Neutrophil (primary cell): ENCODE measurements around the gene RNF227.

Experiments
- H3K27ac ChIP-seq: fragments of 200-600 bp; sonication (generic); 2 replicates; pipeline ENCODE4 v1.5.1; 2016; ENCODE audit warnings: mild to moderate bottlenecking, moderate library complexity
- H3K27me3 ChIP-seq: fragments of 200-600 bp; sonication (generic); 2 replicates; pipeline ENCODE4 v1.6.0; 2016; ENCODE audit warnings: mild to moderate bottlenecking
- H3K36me3 ChIP-seq: fragments of 200-600 bp; sonication (generic); 2 replicates; pipeline ENCODE4 v1.5.1; 2017
- H3K4me1 ChIP-seq, 2 experiments: fragments of 200-600 bp in 1 of 2; sonication (generic) in 1 of 2; 1 replicate in 1 of 2; 2 replicates in 1 of 2; pipeline versions ENCODE4 v1.5.1 to v1.6.1; 2013 to 2016; ENCODE audit warnings: low read depth in 1 of 2, low read length in 1 of 2, mild to moderate bottlenecking in 1 of 2, moderate library complexity in 1 of 2; ENCODE audit not compliant: control insufficient read depth in 1 of 2, insufficient read depth in 1 of 2
- H3K4me3 ChIP-seq, 2 experiments: fragments of 200-600 bp in 1 of 2; sonication (generic) in 1 of 2; 1 replicate in 1 of 2; 2 replicates in 1 of 2; pipeline ENCODE4 v1.5.1; 2013 to 2016; ENCODE audit warnings: low read depth in 1 of 2, low read length in 1 of 2, mild to moderate bottlenecking in 1 of 2, moderate library complexity in 1 of 2
- H3K9me3 ChIP-seq: fragments of 200-600 bp; sonication (generic); 2 replicates; pipeline ENCODE4 v1.5.1; 2016
- TF ChIP-seq, protein P1 (sequence below): fragments of 200-600 bp; sonication (generic); IDR thresholded peaks from 2 replicates; pipeline ENCODE4 v1.5.1; 2016; ENCODE audit warnings: antibody characterized with exemption

Gene RNF227

DNA sequence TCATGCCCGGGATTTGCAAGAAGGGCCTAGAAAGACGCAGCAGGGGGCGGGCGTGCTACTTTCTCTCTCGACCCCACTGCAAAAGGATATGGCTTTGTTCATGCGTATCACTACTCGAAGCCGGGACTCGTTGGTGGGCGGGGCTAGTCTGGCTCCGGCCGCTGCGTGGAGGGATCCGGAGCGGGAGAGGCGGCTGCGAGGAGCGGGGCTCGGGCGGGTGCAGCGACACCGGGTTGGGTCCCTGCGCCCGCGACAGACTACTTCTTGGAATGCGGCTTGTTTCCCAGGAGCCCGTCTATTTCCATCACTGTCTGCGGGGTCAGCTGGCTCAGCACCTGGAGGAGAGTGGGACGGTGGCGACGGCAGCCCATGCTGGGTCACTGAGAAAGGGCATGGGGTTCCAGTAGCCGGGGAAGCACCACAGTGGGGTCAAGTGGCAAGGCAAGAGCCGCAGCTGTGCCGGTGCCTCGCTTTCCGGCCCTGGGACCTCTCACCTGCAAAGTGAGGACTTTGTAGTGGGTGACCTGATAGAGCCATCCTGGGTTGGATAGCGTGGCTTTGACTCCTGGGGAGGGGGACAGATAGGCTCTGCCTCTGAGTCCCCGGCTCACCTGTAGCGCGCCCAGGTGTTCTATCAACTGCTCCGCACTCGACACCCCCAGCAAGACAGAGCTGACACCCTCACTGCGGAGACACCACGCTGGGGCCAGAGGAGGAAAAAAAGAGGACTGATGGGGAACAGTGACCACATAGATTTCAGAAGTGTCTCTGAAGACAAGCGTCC lies 6.9 kb upstream of the RNF227 start:
- Histone ChIP-seq H3K27me3 (no peaks in the 10 kb centered on the region), H3K4me1 (peaks cover 29% of the 10 kb centered on the region in 2 experiments), H3K4me3 (peak overlapping the region; percentile 57 to 60), H3K36me3 (peaks cover 25% of the 10 kb centered on the region), H3K27ac (peak overlapping the region; percentile 40), H3K9me3 (no peaks in the 10 kb centered on the region)
- TF ChIP-seq, protein P1, sequence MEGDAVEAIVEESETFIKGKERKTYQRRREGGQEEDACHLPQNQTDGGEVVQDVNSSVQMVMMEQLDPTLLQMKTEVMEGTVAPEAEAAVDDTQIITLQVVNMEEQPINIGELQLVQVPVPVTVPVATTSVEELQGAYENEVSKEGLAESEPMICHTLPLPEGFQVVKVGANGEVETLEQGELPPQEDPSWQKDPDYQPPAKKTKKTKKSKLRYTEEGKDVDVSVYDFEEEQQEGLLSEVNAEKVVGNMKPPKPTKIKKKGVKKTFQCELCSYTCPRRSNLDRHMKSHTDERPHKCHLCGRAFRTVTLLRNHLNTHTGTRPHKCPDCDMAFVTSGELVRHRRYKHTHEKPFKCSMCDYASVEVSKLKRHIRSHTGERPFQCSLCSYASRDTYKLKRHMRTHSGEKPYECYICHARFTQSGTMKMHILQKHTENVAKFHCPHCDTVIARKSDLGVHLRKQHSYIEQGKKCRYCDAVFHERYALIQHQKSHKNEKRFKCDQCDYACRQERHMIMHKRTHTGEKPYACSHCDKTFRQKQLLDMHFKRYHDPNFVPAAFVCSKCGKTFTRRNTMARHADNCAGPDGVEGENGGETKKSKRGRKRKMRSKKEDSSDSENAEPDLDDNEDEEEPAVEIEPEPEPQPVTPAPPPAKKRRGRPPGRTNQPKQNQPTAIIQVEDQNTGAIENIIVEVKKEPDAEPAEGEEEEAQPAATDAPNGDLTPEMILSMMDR = no peak

DNA sequence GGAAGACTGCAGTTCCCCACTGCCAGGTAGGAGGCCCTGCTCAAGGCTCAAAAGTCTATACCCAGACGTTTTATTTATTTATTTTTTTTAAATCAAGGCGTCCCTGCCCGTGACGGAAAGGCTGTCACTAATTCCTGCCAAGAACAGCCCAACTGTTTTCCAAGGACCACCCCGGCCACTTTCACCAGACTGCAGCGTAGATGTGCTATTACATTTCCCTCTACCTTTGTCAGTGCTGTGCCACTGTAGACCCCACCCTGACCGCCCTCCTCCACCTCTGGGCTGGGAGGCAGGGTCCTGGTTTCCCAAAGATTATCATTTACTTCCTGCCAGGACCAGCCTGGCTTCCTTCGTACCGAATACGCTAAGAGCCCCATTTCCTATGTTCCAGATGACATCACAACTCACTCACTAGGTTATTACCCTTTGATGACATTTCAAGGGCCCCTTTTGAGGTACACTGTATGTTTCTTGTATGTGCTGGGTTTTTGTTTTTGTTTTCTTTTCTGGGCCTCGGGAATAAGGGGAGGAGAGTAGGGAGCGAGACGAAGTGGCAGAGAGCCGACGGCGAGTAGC lies 6.3 kb upstream of the RNF227 start:
- Histone ChIP-seq H3K36me3 (peaks cover 19% of the 10 kb centered on the region), H3K27me3 (no peaks in the 10 kb centered on the region), H3K4me1 (peaks cover 29% of the 10 kb centered on the region in 2 experiments), H3K4me3 (peak overlapping the region; percentile 57 to 60), H3K9me3 (no peaks in the 10 kb centered on the region), H3K27ac (peak overlapping the region; percentile 40)
- TF ChIP-seq, protein P1 = no peak

DNA sequence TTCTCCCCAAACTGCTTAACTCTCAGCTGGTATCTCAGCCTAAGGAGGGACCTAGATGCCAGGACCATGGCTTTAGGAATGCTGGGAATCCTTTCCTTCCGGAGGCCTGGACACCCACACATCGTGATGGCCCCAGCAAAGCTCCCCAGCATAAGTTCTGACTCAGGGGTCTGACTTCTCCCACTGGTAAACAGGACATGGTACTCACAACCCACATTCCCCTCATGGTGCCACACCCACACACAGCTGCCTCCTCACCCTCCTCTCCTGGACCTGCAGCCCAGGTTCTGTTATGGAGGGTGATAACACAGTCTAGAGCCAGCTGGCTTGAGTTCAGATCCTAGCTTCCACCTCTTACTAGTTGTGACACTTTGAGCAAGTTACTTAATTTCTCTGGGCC lies 719 bp upstream of the RNF227 start:
- peaks cover 6% of the 10 kb centered on the region for H3K36me3 ChIP-seq
- H3K9me3 ChIP-seq = no peaks in the 10 kb centered on the region
- no peaks in the 10 kb centered on the region for H3K27me3 ChIP-seq
- H3K4me1 ChIP-seq = peaks cover 29 to 30% of the 10 kb centered on the region in 2 experiments
- TF ChIP-seq, protein P1 = no peak
- H3K27ac ChIP-seq = peak overlapping the region; percentile 88
- H3K4me3 ChIP-seq = peak overlapping the region; percentile 89 to 98

DNA sequence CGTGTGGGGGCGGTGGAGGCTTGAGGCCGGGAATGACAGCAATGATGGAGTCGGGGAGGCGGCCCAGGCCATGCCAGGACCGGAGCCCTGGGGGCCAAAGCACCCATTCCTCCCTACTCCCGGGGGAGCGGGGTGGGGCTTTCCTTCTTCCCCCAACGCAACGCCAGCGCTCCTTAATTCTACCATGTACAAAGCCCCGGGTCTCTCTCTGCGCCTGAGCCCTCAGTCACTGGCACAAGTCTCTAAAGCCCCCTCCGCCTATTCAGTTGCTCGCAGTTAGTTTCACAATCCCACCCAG lies 245 bp upstream of the RNF227 start:
- Histone ChIP-seq H3K27me3 (no peaks in the 10 kb centered on the region), H3K9me3 (no peaks in the 10 kb centered on the region), H3K4me1 (peaks cover 29 to 30% of the 10 kb centered on the region in 2 experiments), H3K27ac (peak overlapping the region; percentile 88), H3K36me3 (peaks cover 11% of the 10 kb centered on the region), H3K4me3 (peak overlapping the region; percentile 89 to 98)
- TF ChIP-seq, protein P1 = no peak

DNA sequence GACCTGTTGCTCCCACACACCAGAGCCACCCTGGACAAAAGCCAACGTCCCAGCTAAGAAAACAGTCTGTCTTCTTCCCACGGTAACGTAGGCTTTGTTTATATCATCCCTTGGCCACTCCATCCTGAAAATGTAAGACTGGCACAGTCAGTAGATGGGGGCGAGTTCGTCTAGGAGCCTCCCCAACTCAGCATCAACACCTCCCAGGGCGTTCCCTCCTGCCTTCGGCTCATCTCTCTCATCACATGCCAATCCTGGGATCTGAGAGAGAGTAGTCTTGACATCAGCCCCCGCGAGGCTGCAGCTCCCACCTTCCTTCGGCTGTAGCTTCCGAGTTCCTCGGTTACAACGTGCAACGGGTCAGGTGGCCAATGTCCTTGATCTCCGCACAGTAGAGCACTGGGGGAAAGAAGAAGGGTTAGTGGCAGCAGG lies 894 bp downstream of the RNF227 start:
- Histone ChIP-seq H3K4me3 (peak overlapping the region; percentile 89 to 98), H3K27me3 (no peaks in the 10 kb centered on the region), H3K27ac (peak overlapping the region; percentile 88)

More for the DNA sequence above, 894 bp downstream of the RNF227 start:
- TF ChIP-seq, protein P1 = no peak
- H3K36me3 ChIP-seq = peaks cover 23% of the 10 kb centered on the region
- peaks cover 28 to 29% of the 10 kb centered on the region in 2 experiments for H3K4me1 ChIP-seq
- no peaks in the 10 kb centered on the region for H3K9me3 ChIP-seq
